HCT116 (cell line): Measurements from ENCODE around the gene C4orf50. TPM values are rescaled to one million over a fixed set of nuclear protein-coding genes. Genes with fewer than 3 reads are reported as not detected.

Experiments used
- ATAC-seq: fragments of 200-7000 bp; cut with Tn5 transposase; 2 replicates; pipeline ENCODE4 v1.9.1; 2020; ENCODE audit warnings: mild to moderate bottlenecking, moderate library complexity
- BruUV-seq: library from RNA; stranded (reverse); fragments of 400-500 nt; replicated peaks from 2 replicates; lab custom pipeline; 2021; lab: Mats Ljungman, UMichigan
- CTCF ChIA-PET: fragments of 300-600 bp; sonication (Branson Sonifier 250); formaldehyde crosslinking; loops from one replicate; lab custom pipeline; 2021; ENCODE audit warnings: antibody characterized with exemption; lab: Charles Lee
- POLR2A ChIA-PET: fragments of 300-600, 350-600 bp; sonication (Branson Sonifier 250); formaldehyde crosslinking; loops from one replicate; lab custom pipeline; 2021; ENCODE audit warnings: antibody characterized with exemption; lab: Charles Lee
- RAD21 ChIA-PET, 2 experiments: fragments of 300-600 bp; sonication (Branson Sonifier 250); formaldehyde crosslinking; loops; one replicate each; lab custom pipeline; 2023; ENCODE audit warnings: low total read pairs in 2 of 2; ENCODE audit not compliant: uncharacterized antibody in 2 of 2, unreplicated experiment in 2 of 2, low non-redundant PET in 1 of 2; lab: Charles Lee
- DNase-seq: peaks from one replicate; pipeline ENCODE4 v3.0.0-alpha.2; 2010; ENCODE audit warnings: low read depth, low spot score
- H2AFZ ChIP-seq: fragments of 200-600 bp; shearing (Covaris generic), sonication (generic); 2 replicates; pipeline ENCODE4 v1.6.1; 2017; ENCODE audit warnings: low read depth, mixed run types, mixed read lengths, antibody characterized with exemption, low read length; ENCODE audit not compliant: poor library complexity, severe bottlenecking
- H3K27ac ChIP-seq: 2 replicates; pipeline ENCODE4 v1.5.1; 2012; ENCODE audit warnings: low read depth, low read length
- H3K27me3 ChIP-seq: fragments of 200-600 bp; sonication (generic); 2 replicates; pipeline ENCODE4 v1.6.1; 2016; ENCODE audit warnings: mixed run types, low read length, mixed read lengths; ENCODE audit not compliant: insufficient read depth
- H3K36me3 ChIP-seq, 2 experiments: fragments of 200-500 bp in 1 of 2; fragments of 200-600 bp in 1 of 2; sonication (Bioruptor generic) in 1 of 2; sonication (generic) in 1 of 2; 2 replicates each; pipeline versions ENCODE4 v1.5.1 to v1.6.1; 2014 to 2016; ENCODE audit warnings: low read length in 2 of 2, inconsistent platforms in 1 of 2, mixed read lengths in 1 of 2, mixed run types in 1 of 2; ENCODE audit not compliant: insufficient read depth in 2 of 2, control insufficient read depth in 1 of 2
- H3K4me1 ChIP-seq, 2 experiments: fragments of 200-600 bp in 1 of 2; sonication (generic) in 1 of 2; 2 replicates each; pipeline versions ENCODE4 v1.5.1 to v1.6.1; 2012 to 2017; ENCODE audit warnings: low read length in 2 of 2, inconsistent platforms in 1 of 2, mild to moderate bottlenecking in 1 of 2, mixed read lengths in 1 of 2, mixed run types in 1 of 2, moderate library complexity in 1 of 2; ENCODE audit not compliant: insufficient read depth in 2 of 2, control insufficient read depth in 1 of 2
- H3K4me2 ChIP-seq: fragments of 200-600 bp; sonication (generic); 2 replicates; pipeline ENCODE4 v1.6.1; 2017; ENCODE audit warnings: mixed run types, low read length, mixed read lengths
- H3K4me3 ChIP-seq, 2 experiments: fragments of 200-600 bp in 1 of 2; sonication (generic) in 1 of 2; replicated peaks in 1 of 2; 2 replicates each; pipeline ENCODE4 v1.5.1; 2011 to 2016; ENCODE audit warnings: low read length in 2 of 2, control low read depth in 1 of 2, low read depth in 1 of 2, mild to moderate bottlenecking in 1 of 2, mixed read lengths in 1 of 2, mixed run types in 1 of 2
- H3K79me2 ChIP-seq: fragments of 200-600 bp; sonication (generic); 2 replicates; pipeline ENCODE4 v1.6.1; 2017; ENCODE audit warnings: mild to moderate bottlenecking, mixed run types, low read length, moderate library complexity, mixed read lengths; ENCODE audit not compliant: insufficient read depth
- H3K9ac ChIP-seq: fragments of 200-600 bp; sonication (generic); 2 replicates; pipeline ENCODE4 v1.6.1; 2016; ENCODE audit warnings: low read length, mixed read lengths
- H3K9me2 ChIP-seq: fragments of 200-600 bp; sonication (generic), shearing (Covaris generic); 2 replicates; pipeline ENCODE4 v1.6.1; 2017; ENCODE audit warnings: mixed run types, mild to moderate bottlenecking, moderate library complexity; ENCODE audit not compliant: insufficient read depth
- H3K9me3 ChIP-seq, 2 experiments: fragments of 200-500 bp in 1 of 2; fragments of 200-600 bp in 1 of 2; sonication (Bioruptor generic) in 1 of 2; sonication (generic) in 1 of 2; 2 replicates each; pipeline ENCODE4 v1.6.1; 2014 to 2017; ENCODE audit warnings: low read length in 2 of 2, mixed read lengths in 2 of 2, inconsistent platforms in 1 of 2, low read depth in 1 of 2, mild to moderate bottlenecking in 1 of 2, mixed run types in 1 of 2, moderate library complexity in 1 of 2; ENCODE audit not compliant: control insufficient read depth in 1 of 2, insufficient read depth in 1 of 2
- H4K20me1 ChIP-seq: fragments of 200-600 bp; sonication (generic), shearing (Covaris generic); 2 replicates; pipeline ENCODE4 v1.6.1; 2017; ENCODE audit warnings: mixed run types, mild to moderate bottlenecking, moderate library complexity; ENCODE audit not compliant: insufficient read depth
- CBX3 ChIP-seq: IDR thresholded peaks from 2 replicates; pipeline ENCODE4 v1.6.1; 2012; ENCODE audit warnings: low read depth
- EGR1 ChIP-seq: IDR thresholded peaks from 2 replicates; pipeline ENCODE4 v1.6.1; 2012; ENCODE audit warnings: low read depth
- EZH2phosphoT487 ChIP-seq: fragments of 200-600 bp; IDR thresholded peaks from 2 replicates; pipeline ENCODE4 v1.6.1; 2018; ENCODE audit warnings: antibody characterized with exemption, borderline replicate concordance
- FOSL1 ChIP-seq: IDR thresholded peaks from 2 replicates; pipeline ENCODE4 v1.6.1; 2012; ENCODE audit warnings: low read depth
- POLR2AphosphoS5 ChIP-seq: IDR thresholded peaks from 2 replicates; pipeline ENCODE4 v1.6.1; 2011; ENCODE audit warnings: mild to moderate bottlenecking, low read depth, low read length, moderate library complexity
- RAD21 ChIP-seq: IDR thresholded peaks from 2 replicates; pipeline ENCODE4 v1.6.1; 2012; ENCODE audit warnings: low read depth, mild to moderate bottlenecking
- SP1 ChIP-seq: IDR thresholded peaks from 2 replicates; pipeline ENCODE4 v1.6.1; 2012; ENCODE audit warnings: low read depth
- SRF ChIP-seq: IDR thresholded peaks from 2 replicates; pipeline ENCODE4 v1.6.1; 2012; ENCODE audit warnings: low read depth
- TCF7L2 ChIP-seq: IDR thresholded peaks from 2 replicates; pipeline ENCODE4 v1.7.0; 2011; ENCODE audit warnings: borderline replicate concordance, inconsistent platforms; ENCODE audit not compliant: insufficient read depth, insufficient read length; ENCODE audit errors: extremely low read depth
- ZFX ChIP-seq: fragments of 450-650 bp; IDR thresholded peaks from 2 replicates; pipeline ENCODE4 v1.6.1; 2017
- ZNF274 ChIP-seq: fragments of 200-500 bp; sonication (Bioruptor generic); IDR thresholded peaks from 2 replicates; pipeline ENCODE4 v1.6.1; 2014; ENCODE audit warnings: mild to moderate bottlenecking, low read depth, low read length, inconsistent platforms
- intact Hi-C: fragments of 100-400 bp; cut with micrococcal nuclease; formaldehyde crosslinking; loops from 2 replicates; pipeline ENCODE4 v1.10.0; 2022
- total RNA-seq: library from RNA; stranded (reverse); gene quantifications from one replicate; pipeline ENCODE4 v1.2.1, GENCODE V29; 2021; ENCODE audit not compliant: unreplicated experiment
- TF ChIP-seq, protein P1 (sequence below), 3 experiments: fragments of 200-600 bp in 1 of 3; sonication (generic) in 1 of 3; IDR thresholded peaks in 2 of 3; conservative IDR thresholded peaks in 1 of 3; 2 replicates each; pipeline ENCODE4 v1.5.1; 2012 to 2017; ENCODE audit warnings: low read depth in 2 of 3, low read length in 2 of 3, antibody characterized with exemption in 1 of 3, borderline replicate concordance in 1 of 3, control low read depth in 1 of 3, mild to moderate bottlenecking in 1 of 3, mixed read lengths in 1 of 3, mixed run types in 1 of 3, moderate library complexity in 1 of 3; ENCODE audit not compliant: insufficient read depth in 1 of 3
- TF ChIP-seq, protein P2 (sequence below): IDR thresholded peaks from 2 replicates; pipeline ENCODE4 v1.6.1; 2012

C4orf50 gene
- total RNA-seq, 1 experiment from 2014 or later = not detected

DNA sequence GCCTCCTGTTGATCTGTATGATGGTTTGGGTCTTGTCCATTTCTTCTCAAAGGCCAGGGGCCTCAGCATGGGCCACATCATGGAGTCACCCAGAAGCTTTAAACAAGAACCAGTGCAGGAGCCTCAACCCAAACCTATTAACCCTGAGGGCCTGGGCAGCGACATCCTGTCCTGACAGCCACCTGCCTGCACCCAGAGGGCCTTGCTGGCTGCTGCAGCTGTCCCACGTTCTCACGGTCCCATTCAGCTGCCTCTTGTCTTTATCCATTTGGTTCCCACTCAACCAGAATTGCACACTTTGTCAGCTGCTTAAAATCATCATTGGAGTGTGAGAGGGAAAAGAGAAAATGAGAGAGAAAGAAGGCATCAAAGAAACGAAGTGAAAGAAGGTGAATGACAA, 21.6 kb downstream of the C4orf50 start:
- no peak overlapping the region for H3K9ac ChIP-seq
- ChIA-PET RAD21 (no interaction called here), CTCF (interaction anchor here (2.0 to 3.8 kb wide), 4 partner anchors 92 to 331 kb away, joined by 8 to 45 read pairs (median 14); no protein-coding TSS in a partner anchor), POLR2A (no interaction called here)
- DNase-seq (no peak), ATAC-seq (no peak)
- intact Hi-C loops = no loop called here
- no peak overlapping the region for H3K4me3 ChIP-seq
- H3K4me2 ChIP-seq = no peak overlapping the region
- TF ChIP-seq ZFX = no peak
- no peak for TF ChIP-seq TCF7L2
- peaks cover 0 to 7% of the 10 kb centered on the region in 2 experiments; a peak in 1 of 4 replicates for H3K4me1 ChIP-seq
- peaks cover 28% of the 10 kb centered on the region for H3K27me3 ChIP-seq
- no peaks in the 10 kb centered on the region for H3K9me3 ChIP-seq
- no peaks in the 10 kb centered on the region for H3K79me2 ChIP-seq
- BruUV-seq = no TSS peak
- no peaks in the 10 kb centered on the region for H3K9me2 ChIP-seq
- H3K27ac ChIP-seq = no peak overlapping the region
- no peaks in the 10 kb centered on the region for H4K20me1 ChIP-seq
- H3K36me3 ChIP-seq = no peaks in the 10 kb centered on the region
- no peak overlapping the region for H2AFZ ChIP-seq

GRCh38 chr4:5995901-5996623, 22.2 kb downstream of the C4orf50 start:
- H3K4me1 ChIP-seq = peaks cover 0 to 7% of the 10 kb centered on the region in 2 experiments; a peak in 1 of 4 replicates
- DNase-seq (no peak), ATAC-seq (no peak)
- no peak overlapping the region for H2AFZ ChIP-seq
- no peaks in the 10 kb centered on the region for H3K36me3 ChIP-seq
- no peaks in the 10 kb centered on the region for H3K9me2 ChIP-seq
- H3K9ac ChIP-seq = no peak overlapping the region
- no peaks in the 10 kb centered on the region for H4K20me1 ChIP-seq
- H3K27ac ChIP-seq = no peak overlapping the region
- H3K9me3 ChIP-seq = no peaks in the 10 kb centered on the region
- POLR2A ChIA-PET = no interaction called here
- no peaks in the 10 kb centered on the region for H3K79me2 ChIP-seq
- CTCF ChIA-PET = no interaction called here
- H3K27me3 ChIP-seq = peaks cover 22% of the 10 kb centered on the region
- BruUV-seq = no TSS peak
- H3K4me2 ChIP-seq = no peak overlapping the region
- H3K4me3 ChIP-seq = no peak overlapping the region
- RAD21 ChIA-PET = no interaction called here
- intact Hi-C loops = no loop called here
- TF ChIP-seq SP1 (no peak), EGR1 (no peak), RAD21 (no peak), CBX3 (no peak), FOSL1 (no peak), POLR2AphosphoS5 (no peak), ZNF274 (no peak), EZH2phosphoT487 (no peak), SRF (no peak), TCF7L2 (no peak), ZFX (no peak)
- TF ChIP-seq, protein P1, sequence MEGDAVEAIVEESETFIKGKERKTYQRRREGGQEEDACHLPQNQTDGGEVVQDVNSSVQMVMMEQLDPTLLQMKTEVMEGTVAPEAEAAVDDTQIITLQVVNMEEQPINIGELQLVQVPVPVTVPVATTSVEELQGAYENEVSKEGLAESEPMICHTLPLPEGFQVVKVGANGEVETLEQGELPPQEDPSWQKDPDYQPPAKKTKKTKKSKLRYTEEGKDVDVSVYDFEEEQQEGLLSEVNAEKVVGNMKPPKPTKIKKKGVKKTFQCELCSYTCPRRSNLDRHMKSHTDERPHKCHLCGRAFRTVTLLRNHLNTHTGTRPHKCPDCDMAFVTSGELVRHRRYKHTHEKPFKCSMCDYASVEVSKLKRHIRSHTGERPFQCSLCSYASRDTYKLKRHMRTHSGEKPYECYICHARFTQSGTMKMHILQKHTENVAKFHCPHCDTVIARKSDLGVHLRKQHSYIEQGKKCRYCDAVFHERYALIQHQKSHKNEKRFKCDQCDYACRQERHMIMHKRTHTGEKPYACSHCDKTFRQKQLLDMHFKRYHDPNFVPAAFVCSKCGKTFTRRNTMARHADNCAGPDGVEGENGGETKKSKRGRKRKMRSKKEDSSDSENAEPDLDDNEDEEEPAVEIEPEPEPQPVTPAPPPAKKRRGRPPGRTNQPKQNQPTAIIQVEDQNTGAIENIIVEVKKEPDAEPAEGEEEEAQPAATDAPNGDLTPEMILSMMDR (IDR thresholded peaks at IDR 0.05 in 2 of 3, conservative IDR thresholded peaks at IDR 0.05 in 1 of 3; ENCODE audit: borderline replicate concordance in 1 of 3, insufficient read depth in 1 of 3, low read depth in 2 of 3, low read length in 2 of 3) = no peak
- TF ChIP-seq, protein P2, sequence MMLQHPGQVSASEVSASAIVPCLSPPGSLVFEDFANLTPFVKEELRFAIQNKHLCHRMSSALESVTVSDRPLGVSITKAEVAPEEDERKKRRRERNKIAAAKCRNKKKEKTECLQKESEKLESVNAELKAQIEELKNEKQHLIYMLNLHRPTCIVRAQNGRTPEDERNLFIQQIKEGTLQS = no peak
